Panc1 (cell line): ENCODE measurements around the gene B4GALNT2. TPM values are rescaled to one million over a fixed set of nuclear protein-coding genes. Genes with fewer than 3 reads are reported as not detected.

Experiments used
- ATAC-seq: fragments of 200-7000 bp; cut with Tn5 transposase; 2 replicates; pipeline ENCODE4 v1.9.1; 2020; ENCODE audit warnings: mild to moderate bottlenecking, moderate library complexity
- BruUV-seq: library from RNA; stranded (reverse); fragments of 400-500 nt; replicated peaks from 2 replicates; lab custom pipeline; 2021; lab: Mats Ljungman, UMichigan
- CTCF ChIA-PET: fragments of 300-600 bp; sonication (Branson Sonifier 250); formaldehyde crosslinking; loops from one replicate; lab custom pipeline; 2022; ENCODE audit warnings: antibody characterized with exemption; lab: Charles Lee
- POLR2A ChIA-PET: fragments of 300-600 bp; sonication (Branson Sonifier 250); formaldehyde crosslinking; loops from one replicate; lab custom pipeline; 2022; ENCODE audit warnings: antibody characterized with exemption; lab: Charles Lee
- DNase-seq: peaks from one replicate; pipeline ENCODE4 v3.0.0-alpha.2; 2010; ENCODE audit warnings: low read depth, low spot score
- H3K27ac ChIP-seq: 2 replicates; pipeline ENCODE4 v1.5.1; 2011; ENCODE audit warnings: mild to moderate bottlenecking, low read length, inconsistent platforms
- H3K27me3 ChIP-seq: fragments of 200-500 bp; sonication (Bioruptor generic); 2 replicates; pipeline ENCODE4 v1.6.0; 2014; ENCODE audit warnings: low read length, inconsistent platforms; ENCODE audit not compliant: control insufficient read depth, insufficient read depth
- H3K36me3 ChIP-seq: fragments of 200-500 bp; sonication (Bioruptor generic); 2 replicates; pipeline ENCODE4 v1.5.1; 2014; ENCODE audit warnings: inconsistent platforms, mild to moderate bottlenecking, low read length, moderate library complexity; ENCODE audit not compliant: control insufficient read depth, insufficient read depth
- H3K4me1 ChIP-seq: 2 replicates; pipeline ENCODE4 v1.5.1; 2011; ENCODE audit warnings: inconsistent platforms, mild to moderate bottlenecking, low read length, moderate library complexity; ENCODE audit not compliant: control insufficient read depth, insufficient read depth
- H3K4me3 ChIP-seq, 2 experiments: 2 replicates each; pipeline ENCODE4 v1.5.1; 2011 to 2012; ENCODE audit warnings: low read depth in 2 of 2, low read length in 2 of 2, mild to moderate bottlenecking in 2 of 2, inconsistent platforms in 1 of 2, moderate library complexity in 1 of 2
- H3K9me3 ChIP-seq: fragments of 200-500 bp; sonication (Bioruptor generic); 2 replicates; pipeline ENCODE4 v1.5.1; 2014; ENCODE audit warnings: low read depth, mild to moderate bottlenecking, inconsistent platforms, low read length, moderate library complexity; ENCODE audit not compliant: control insufficient read depth, insufficient read depth
- POLR2AphosphoS5 ChIP-seq: IDR thresholded peaks from 2 replicates; pipeline ENCODE4 v1.6.1; 2012; ENCODE audit warnings: mild to moderate bottlenecking, low read depth, low read length, moderate library complexity
- SIN3A ChIP-seq: IDR thresholded peaks from 2 replicates; pipeline ENCODE4 v1.6.1; 2012; ENCODE audit warnings: low read depth, mild to moderate bottlenecking, low read length, moderate library complexity, borderline replicate concordance; ENCODE audit not compliant: insufficient read depth
- TCF7L2 ChIP-seq: IDR thresholded peaks from 2 replicates; pipeline ENCODE4 v1.6.1; 2011; ENCODE audit warnings: mild to moderate bottlenecking, low read depth, low read length, inconsistent platforms
- in situ Hi-C: cut with HindIII; loops from 2 replicates; pipeline ENCODE4 v1.10.0; 2016; ENCODE audit warnings: low sequenced_read_pairs, low pct_unique_long_range_greater_than_20kb
- intact Hi-C: fragments of 100-400 bp; cut with micrococcal nuclease; formaldehyde crosslinking; loops from one replicate; pipeline ENCODE4 v1.10.0; 2022; ENCODE audit not compliant: unreplicated experiment
- total RNA-seq: library from RNA; stranded (reverse); gene quantifications from one replicate; pipeline ENCODE4 v1.2.1, GENCODE V29; 2021; ENCODE audit not compliant: unreplicated experiment
- TF ChIP-seq, protein P1 (sequence below), 2 experiments: IDR thresholded peaks; 2 replicates each; pipeline ENCODE4 v1.6.1; 2011 to 2012; ENCODE audit warnings: low read depth in 2 of 2, control low read depth in 1 of 2, low read length in 1 of 2, mild to moderate bottlenecking in 1 of 2, moderate library complexity in 1 of 2; ENCODE audit not compliant: insufficient read depth in 1 of 2
- TF ChIP-seq, protein P2 (sequence below): fragments of 450-650 bp; IDR thresholded peaks from 2 replicates; pipeline ENCODE4 v1.5.1; 2017; ENCODE audit warnings: mild to moderate bottlenecking

The B4GALNT2 gene
- total RNA-seq, 1 experiment from 2014 or later, result not detected

- H3K27me3 ChIP-seq, result no peaks in the 10 kb centered on the region; the same call in 1 of the 2 replicates
- ChIA-PET CTCF (no interaction called here), POLR2A (no interaction called here)
- ATAC-seq (no peak), DNase-seq (no peak)
- in situ Hi-C loops (no loop called here), intact Hi-C loops (no loop called here)
- no peaks in the 10 kb centered on the region for H3K36me3 ChIP-seq
- H3K4me3 ChIP-seq, result no peak overlapping the region
- no peaks in the 10 kb centered on the region for H3K9me3 ChIP-seq
- no peaks in the 10 kb centered on the region for H3K4me1 ChIP-seq
- no peak overlapping the region for H3K27ac ChIP-seq
- BruUV-seq, result no TSS peak
- TF ChIP-seq, protein P1, sequence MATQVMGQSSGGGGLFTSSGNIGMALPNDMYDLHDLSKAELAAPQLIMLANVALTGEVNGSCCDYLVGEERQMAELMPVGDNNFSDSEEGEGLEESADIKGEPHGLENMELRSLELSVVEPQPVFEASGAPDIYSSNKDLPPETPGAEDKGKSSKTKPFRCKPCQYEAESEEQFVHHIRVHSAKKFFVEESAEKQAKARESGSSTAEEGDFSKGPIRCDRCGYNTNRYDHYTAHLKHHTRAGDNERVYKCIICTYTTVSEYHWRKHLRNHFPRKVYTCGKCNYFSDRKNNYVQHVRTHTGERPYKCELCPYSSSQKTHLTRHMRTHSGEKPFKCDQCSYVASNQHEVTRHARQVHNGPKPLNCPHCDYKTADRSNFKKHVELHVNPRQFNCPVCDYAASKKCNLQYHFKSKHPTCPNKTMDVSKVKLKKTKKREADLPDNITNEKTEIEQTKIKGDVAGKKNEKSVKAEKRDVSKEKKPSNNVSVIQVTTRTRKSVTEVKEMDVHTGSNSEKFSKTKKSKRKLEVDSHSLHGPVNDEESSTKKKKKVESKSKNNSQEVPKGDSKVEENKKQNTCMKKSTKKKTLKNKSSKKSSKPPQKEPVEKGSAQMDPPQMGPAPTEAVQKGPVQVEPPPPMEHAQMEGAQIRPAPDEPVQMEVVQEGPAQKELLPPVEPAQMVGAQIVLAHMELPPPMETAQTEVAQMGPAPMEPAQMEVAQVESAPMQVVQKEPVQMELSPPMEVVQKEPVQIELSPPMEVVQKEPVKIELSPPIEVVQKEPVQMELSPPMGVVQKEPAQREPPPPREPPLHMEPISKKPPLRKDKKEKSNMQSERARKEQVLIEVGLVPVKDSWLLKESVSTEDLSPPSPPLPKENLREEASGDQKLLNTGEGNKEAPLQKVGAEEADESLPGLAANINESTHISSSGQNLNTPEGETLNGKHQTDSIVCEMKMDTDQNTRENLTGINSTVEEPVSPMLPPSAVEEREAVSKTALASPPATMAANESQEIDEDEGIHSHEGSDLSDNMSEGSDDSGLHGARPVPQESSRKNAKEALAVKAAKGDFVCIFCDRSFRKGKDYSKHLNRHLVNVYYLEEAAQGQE (IDR thresholded peaks at IDR 0.05; ENCODE audit: insufficient read depth in 1 of 2, low read depth in 2 of 2, low read length in 1 of 2), result no peak
- TF ChIP-seq SIN3A (no peak), POLR2AphosphoS5 (no peak), TCF7L2 (no peak)
- TF ChIP-seq, protein P2, sequence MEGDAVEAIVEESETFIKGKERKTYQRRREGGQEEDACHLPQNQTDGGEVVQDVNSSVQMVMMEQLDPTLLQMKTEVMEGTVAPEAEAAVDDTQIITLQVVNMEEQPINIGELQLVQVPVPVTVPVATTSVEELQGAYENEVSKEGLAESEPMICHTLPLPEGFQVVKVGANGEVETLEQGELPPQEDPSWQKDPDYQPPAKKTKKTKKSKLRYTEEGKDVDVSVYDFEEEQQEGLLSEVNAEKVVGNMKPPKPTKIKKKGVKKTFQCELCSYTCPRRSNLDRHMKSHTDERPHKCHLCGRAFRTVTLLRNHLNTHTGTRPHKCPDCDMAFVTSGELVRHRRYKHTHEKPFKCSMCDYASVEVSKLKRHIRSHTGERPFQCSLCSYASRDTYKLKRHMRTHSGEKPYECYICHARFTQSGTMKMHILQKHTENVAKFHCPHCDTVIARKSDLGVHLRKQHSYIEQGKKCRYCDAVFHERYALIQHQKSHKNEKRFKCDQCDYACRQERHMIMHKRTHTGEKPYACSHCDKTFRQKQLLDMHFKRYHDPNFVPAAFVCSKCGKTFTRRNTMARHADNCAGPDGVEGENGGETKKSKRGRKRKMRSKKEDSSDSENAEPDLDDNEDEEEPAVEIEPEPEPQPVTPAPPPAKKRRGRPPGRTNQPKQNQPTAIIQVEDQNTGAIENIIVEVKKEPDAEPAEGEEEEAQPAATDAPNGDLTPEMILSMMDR, result no peak
Measured at GRCh38 chr17:49200423-49201083, 68.0 kb downstream of the B4GALNT2 start.

DNA sequence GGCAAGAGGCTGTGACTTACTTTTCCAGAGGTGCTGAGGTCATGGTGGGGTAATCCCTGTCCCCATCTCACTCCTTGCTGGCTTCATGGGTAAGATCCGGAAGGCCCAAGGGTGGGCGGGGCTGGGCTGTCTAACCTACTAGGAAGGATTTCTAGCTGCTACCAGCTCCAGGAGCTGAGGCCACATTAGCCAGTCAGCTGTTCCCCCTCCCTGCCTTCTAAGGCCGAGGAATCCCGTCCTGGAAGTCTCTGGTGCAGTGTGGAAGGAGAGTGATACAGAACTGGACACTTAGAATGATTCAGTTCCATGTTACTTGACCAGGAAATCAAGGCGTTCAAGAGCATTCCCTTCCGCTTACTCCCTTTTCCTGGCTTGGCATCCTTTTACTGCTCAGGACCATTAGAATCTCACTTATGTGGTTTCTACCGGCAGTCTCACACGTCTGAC, 68.9 kb downstream of the B4GALNT2 start:
- Histone ChIP-seq H3K4me1 (no peaks in the 10 kb centered on the region), H3K9me3 (no peaks in the 10 kb centered on the region), H3K27me3 (no peaks in the 10 kb centered on the region; the same call in 1 of the 2 replicates), H3K27ac (no peak overlapping the region), H3K36me3 (no peaks in the 10 kb centered on the region), H3K4me3 (no peak overlapping the region)
- in situ Hi-C loops, result no loop called here
- TF ChIP-seq, protein P1 (IDR thresholded peaks at IDR 0.05; ENCODE audit: insufficient read depth in 1 of 2, low read depth in 2 of 2, low read length in 1 of 2), result no peak
- TF ChIP-seq, protein P2, result no peak
- TF ChIP-seq TCF7L2 (no peak), SIN3A (no peak), POLR2AphosphoS5 (no peak)
- ChIA-PET POLR2A (no interaction called here), CTCF (no interaction called here)
- intact Hi-C loops, result no loop called here
- DNase-seq (no peak), ATAC-seq (no peak)
- no TSS peak for BruUV-seq
